Liver (tissue), 9 donors: ENCODE results near the gene SCAF1. TPM values are rescaled to one million over a fixed set of nuclear protein-coding genes. Genes with fewer than 3 reads are reported as not detected.

Source experiments
- DNase-seq: peaks from one replicate; pipeline ENCODE4 v3.0.0-alpha.2; 2017; ENCODE audit warnings: low spot score
- H3K27ac ChIP-seq, 2 donors: one replicate each; pipeline ENCODE4 v1.7.0; 2013; ENCODE audit warnings: inconsistent platforms in 2 of 2, low read length in 2 of 2, control low read depth in 1 of 2, low read depth in 1 of 2, mild to moderate bottlenecking in 1 of 2
- H3K27me3 ChIP-seq, 4 donors: one replicate each; pipeline versions ENCODE4 v1.6.1 to v1.7.0; 2013; ENCODE audit warnings: low read length in 3 of 4, inconsistent platforms in 1 of 4, mild to moderate bottlenecking in 1 of 4, moderate library complexity in 1 of 4; ENCODE audit not compliant: control insufficient read depth in 4 of 4, insufficient read depth in 4 of 4
- H3K36me3 ChIP-seq, 4 donors: one replicate each; pipeline versions ENCODE4 v1.6.1 to v1.7.0; 2013; ENCODE audit warnings: low read length in 3 of 4, mild to moderate bottlenecking in 3 of 4, low read depth in 1 of 4, moderate library complexity in 1 of 4; ENCODE audit not compliant: control insufficient read depth in 4 of 4, insufficient read depth in 3 of 4
- H3K4me1 ChIP-seq, 4 donors: one replicate each; pipeline versions ENCODE4 v1.6.1 to v1.7.0; 2013; ENCODE audit warnings: low read length in 3 of 4, mild to moderate bottlenecking in 3 of 4, moderate library complexity in 1 of 4; ENCODE audit not compliant: control insufficient read depth in 4 of 4, insufficient read depth in 4 of 4
- H3K4me3 ChIP-seq, 3 donors: one replicate each; pipeline versions ENCODE4 v1.6.1 to v1.7.0; 2013; ENCODE audit warnings: low read length in 3 of 3, control low read depth in 1 of 3, low read depth in 1 of 3, mild to moderate bottlenecking in 1 of 3
- H3K9ac ChIP-seq, 2 donors: one replicate each; pipeline ENCODE4 v1.7.0; 2013; ENCODE audit warnings: low read length in 2 of 2, mild to moderate bottlenecking in 2 of 2, moderate library complexity in 2 of 2, control low read depth in 1 of 2, low read depth in 1 of 2
- H3K9me3 ChIP-seq, 4 donors: one replicate each; pipeline versions ENCODE4 v1.6.1 to v1.7.0; 2013; ENCODE audit warnings: low read length in 3 of 4; ENCODE audit not compliant: control insufficient read depth in 4 of 4
- EGR1 ChIP-seq, 2 donors: IDR thresholded peaks; 2 replicates each; pipeline ENCODE4 v1.6.1; 2016 to 2018; ENCODE audit warnings: antibody characterized with exemption in 2 of 2, low read depth in 2 of 2
- FOXA1 ChIP-seq: IDR thresholded peaks from 2 replicates; pipeline ENCODE4 v1.6.1; 2016; ENCODE audit warnings: antibody characterized with exemption
- FOXA2 ChIP-seq: IDR thresholded peaks from 2 replicates; pipeline ENCODE4 v1.6.1; 2016; ENCODE audit warnings: antibody characterized with exemption
- GABPA ChIP-seq, 2 donors: IDR thresholded peaks in 1 of 2; conservative IDR thresholded peaks in 1 of 2; 2 replicates each; pipeline ENCODE4 v1.6.1; 2016; ENCODE audit warnings: antibody characterized with exemption in 2 of 2, mild to moderate bottlenecking in 1 of 2, moderate library complexity in 1 of 2
- HNF4A ChIP-seq, 2 donors: conservative IDR thresholded peaks; 2 replicates each; pipeline ENCODE4 v1.6.1; 2016; ENCODE audit warnings: antibody characterized with exemption in 2 of 2, mild to moderate bottlenecking in 2 of 2
- HNF4G ChIP-seq: IDR thresholded peaks from 2 replicates; pipeline ENCODE4 v1.6.1; 2016; ENCODE audit warnings: antibody characterized with exemption
- JUND ChIP-seq, 2 donors: IDR thresholded peaks; 2 replicates each; pipeline ENCODE4 v1.6.1; 2016; ENCODE audit warnings: antibody characterized with exemption in 2 of 2
- MAX ChIP-seq: IDR thresholded peaks from 2 replicates; pipeline ENCODE4 v1.6.1; 2016; ENCODE audit warnings: antibody characterized with exemption
- NR2F2 ChIP-seq: IDR thresholded peaks from 2 replicates; pipeline ENCODE4 v1.6.1; 2016; ENCODE audit warnings: antibody characterized with exemption
- RAD21 ChIP-seq, 2 donors: IDR thresholded peaks; 2 replicates each; pipeline ENCODE4 v1.6.1; 2016; ENCODE audit warnings: antibody characterized with exemption in 2 of 2, mild to moderate bottlenecking in 2 of 2
- RXRA ChIP-seq, 2 donors: IDR thresholded peaks; 2 replicates each; pipeline ENCODE4 v1.6.1; 2017 to 2018; ENCODE audit warnings: antibody characterized with exemption in 2 of 2, mild to moderate bottlenecking in 1 of 2
- SP1 ChIP-seq: IDR thresholded peaks from 2 replicates; pipeline ENCODE4 v1.6.1; 2018; ENCODE audit warnings: antibody characterized with exemption, mild to moderate bottlenecking
- TAF1 ChIP-seq: conservative IDR thresholded peaks from 2 replicates; pipeline ENCODE4 v1.6.1; 2016; ENCODE audit warnings: antibody characterized with exemption, mild to moderate bottlenecking
- YY1 ChIP-seq: IDR thresholded peaks from 2 replicates; pipeline ENCODE4 v1.6.1; 2016; ENCODE audit warnings: antibody characterized with exemption, mild to moderate bottlenecking
- ZBTB33 ChIP-seq: IDR thresholded peaks from 2 replicates; pipeline ENCODE4 v1.6.1; 2016; ENCODE audit warnings: antibody characterized with exemption
- WGBS: extraction: QIAGEN DNeasy Blood & Tissue Kit; methylation state at CpG from one replicate; pipeline ENCODE4 v1.1.7; 2013; 5-methylcytosine and 5-hydroxymethylcytosine counted together
- polyA plus RNA-seq, 2 donors: library from polyadenylated mRNA; stranded (reverse) in 1 of 2; unstranded in 1 of 2; fragments of 200-250 nt in 1 of 2; fragments of >200 nt in 1 of 2; fragmentation: Nextera tagmentation in 1 of 2; extraction: Ambion mirVana in 1 of 2; gene quantifications; one replicate each; pipeline versions ENCODE4 v1.2.1 to v1.2.3, GENCODE V29; 2013 to 2015
- total RNA-seq, 2 donors: library from RNA; depleted of rRNA; stranded (reverse); fragments of >200 nt; gene quantifications; one replicate each; pipeline ENCODE4 v1.2.3, GENCODE V29; 2014
- TF ChIP-seq, protein P1 (sequence below): IDR thresholded peaks from 2 replicates; pipeline ENCODE4 v1.6.1; 2016; ENCODE audit warnings: antibody characterized with exemption
- TF ChIP-seq, protein P2 (sequence below): IDR thresholded peaks from 2 replicates; pipeline ENCODE4 v1.6.1; 2016; ENCODE audit warnings: antibody characterized with exemption, mild to moderate bottlenecking
- TF ChIP-seq, protein P3 (sequence below): fragments of 150-350 bp; IDR thresholded peaks from 2 replicates; pipeline ENCODE4 v1.5.1; 2017; ENCODE audit warnings: improper control_type of control experiment, low read depth, low read length; ENCODE audit not compliant: missing input control
- donor health status: healthy.
- donor health status: healthy.
- donor health status: healthy.
- donor health status: healthy.
- donor health status: healthy.

Gene SCAF1
- total and polyA plus RNA-seq, 4 donors = 4.6 to 17.6 (median 9.9) TPM

GRCh38 chr19:49677231-49677900 lies 35.4 kb downstream of the SCAF1 start, which contains the start of gene PRMT1:
Gene PRMT1 (plus strand): TSS chr19:49677271. CDS start chr19:49677281, 10 bp downstream.
- Histone ChIP-seq H3K9ac (peak within 1 kb of the TSS; percentile 82 to 98), H3K36me3 (peaks cover 3 to 8% (median 6%) of the 10 kb centered on the region in 4 donors), H3K9me3 (no peaks in the 10 kb centered on the region), H3K27me3 (no peaks in the 10 kb centered on the region), H3K27ac (peak within 1 kb of the TSS; percentile 91 to 93), H3K4me1 (peaks cover 2 to 38% (median 22%) of the 10 kb centered on the region in 4 donors), H3K4me3 (peak within 1 kb of the TSS; percentile 74 to 94 (median 85))
- DNase-seq = no peak
- TF ChIP-seq EGR1 (IDR thresholded peaks at IDR 0.05; ENCODE audit: low read depth in 2 of 2) = peak in 1 of 2 donors; percentile 15
- TF ChIP-seq HNF4G = no peak
- peak in 1 of 2 donors; percentile 6 for TF ChIP-seq JUND (IDR thresholded peaks at IDR 0.05)
- TF ChIP-seq, protein P1, sequence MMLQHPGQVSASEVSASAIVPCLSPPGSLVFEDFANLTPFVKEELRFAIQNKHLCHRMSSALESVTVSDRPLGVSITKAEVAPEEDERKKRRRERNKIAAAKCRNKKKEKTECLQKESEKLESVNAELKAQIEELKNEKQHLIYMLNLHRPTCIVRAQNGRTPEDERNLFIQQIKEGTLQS = no peak
- no peak for TF ChIP-seq NR2F2
- TF ChIP-seq TAF1 = no peak
- no peak for TF ChIP-seq FOXA1
- TF ChIP-seq ZBTB33 = no peak
- no peak for TF ChIP-seq GABPA (IDR thresholded peaks at IDR 0.05 in 1 of 2, conservative IDR thresholded peaks at IDR 0.05 in 1 of 2)
- TF ChIP-seq, protein P2, sequence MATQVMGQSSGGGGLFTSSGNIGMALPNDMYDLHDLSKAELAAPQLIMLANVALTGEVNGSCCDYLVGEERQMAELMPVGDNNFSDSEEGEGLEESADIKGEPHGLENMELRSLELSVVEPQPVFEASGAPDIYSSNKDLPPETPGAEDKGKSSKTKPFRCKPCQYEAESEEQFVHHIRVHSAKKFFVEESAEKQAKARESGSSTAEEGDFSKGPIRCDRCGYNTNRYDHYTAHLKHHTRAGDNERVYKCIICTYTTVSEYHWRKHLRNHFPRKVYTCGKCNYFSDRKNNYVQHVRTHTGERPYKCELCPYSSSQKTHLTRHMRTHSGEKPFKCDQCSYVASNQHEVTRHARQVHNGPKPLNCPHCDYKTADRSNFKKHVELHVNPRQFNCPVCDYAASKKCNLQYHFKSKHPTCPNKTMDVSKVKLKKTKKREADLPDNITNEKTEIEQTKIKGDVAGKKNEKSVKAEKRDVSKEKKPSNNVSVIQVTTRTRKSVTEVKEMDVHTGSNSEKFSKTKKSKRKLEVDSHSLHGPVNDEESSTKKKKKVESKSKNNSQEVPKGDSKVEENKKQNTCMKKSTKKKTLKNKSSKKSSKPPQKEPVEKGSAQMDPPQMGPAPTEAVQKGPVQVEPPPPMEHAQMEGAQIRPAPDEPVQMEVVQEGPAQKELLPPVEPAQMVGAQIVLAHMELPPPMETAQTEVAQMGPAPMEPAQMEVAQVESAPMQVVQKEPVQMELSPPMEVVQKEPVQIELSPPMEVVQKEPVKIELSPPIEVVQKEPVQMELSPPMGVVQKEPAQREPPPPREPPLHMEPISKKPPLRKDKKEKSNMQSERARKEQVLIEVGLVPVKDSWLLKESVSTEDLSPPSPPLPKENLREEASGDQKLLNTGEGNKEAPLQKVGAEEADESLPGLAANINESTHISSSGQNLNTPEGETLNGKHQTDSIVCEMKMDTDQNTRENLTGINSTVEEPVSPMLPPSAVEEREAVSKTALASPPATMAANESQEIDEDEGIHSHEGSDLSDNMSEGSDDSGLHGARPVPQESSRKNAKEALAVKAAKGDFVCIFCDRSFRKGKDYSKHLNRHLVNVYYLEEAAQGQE = no peak
- TF ChIP-seq RXRA (IDR thresholded peaks at IDR 0.05) = peak in 1 of 2 donors; percentile 25
- no peak for TF ChIP-seq RAD21 (IDR thresholded peaks at IDR 0.05)
- TF ChIP-seq MAX = peak; percentile 20
- TF ChIP-seq FOXA2 = no peak
- TF ChIP-seq HNF4A (conservative IDR thresholded peaks at IDR 0.05) = no peak
- peak; percentile 12 for TF ChIP-seq SP1
- TF ChIP-seq, protein P3, sequence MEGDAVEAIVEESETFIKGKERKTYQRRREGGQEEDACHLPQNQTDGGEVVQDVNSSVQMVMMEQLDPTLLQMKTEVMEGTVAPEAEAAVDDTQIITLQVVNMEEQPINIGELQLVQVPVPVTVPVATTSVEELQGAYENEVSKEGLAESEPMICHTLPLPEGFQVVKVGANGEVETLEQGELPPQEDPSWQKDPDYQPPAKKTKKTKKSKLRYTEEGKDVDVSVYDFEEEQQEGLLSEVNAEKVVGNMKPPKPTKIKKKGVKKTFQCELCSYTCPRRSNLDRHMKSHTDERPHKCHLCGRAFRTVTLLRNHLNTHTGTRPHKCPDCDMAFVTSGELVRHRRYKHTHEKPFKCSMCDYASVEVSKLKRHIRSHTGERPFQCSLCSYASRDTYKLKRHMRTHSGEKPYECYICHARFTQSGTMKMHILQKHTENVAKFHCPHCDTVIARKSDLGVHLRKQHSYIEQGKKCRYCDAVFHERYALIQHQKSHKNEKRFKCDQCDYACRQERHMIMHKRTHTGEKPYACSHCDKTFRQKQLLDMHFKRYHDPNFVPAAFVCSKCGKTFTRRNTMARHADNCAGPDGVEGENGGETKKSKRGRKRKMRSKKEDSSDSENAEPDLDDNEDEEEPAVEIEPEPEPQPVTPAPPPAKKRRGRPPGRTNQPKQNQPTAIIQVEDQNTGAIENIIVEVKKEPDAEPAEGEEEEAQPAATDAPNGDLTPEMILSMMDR = no peak
- no peak for TF ChIP-seq YY1
- WGBS = under 1% methylated on average over 57 of the region's 57 CpGs
